Measurements from ENCODE around the gene ZBED4. TPM values are rescaled to one million over a fixed set of nuclear protein-coding genes. Genes with fewer than 3 reads are reported as not detected.

Gene ZBED4
- total RNA-seq, 2 donors from 2014 or later = 18.4 to 20.7 TPM

DNA sequence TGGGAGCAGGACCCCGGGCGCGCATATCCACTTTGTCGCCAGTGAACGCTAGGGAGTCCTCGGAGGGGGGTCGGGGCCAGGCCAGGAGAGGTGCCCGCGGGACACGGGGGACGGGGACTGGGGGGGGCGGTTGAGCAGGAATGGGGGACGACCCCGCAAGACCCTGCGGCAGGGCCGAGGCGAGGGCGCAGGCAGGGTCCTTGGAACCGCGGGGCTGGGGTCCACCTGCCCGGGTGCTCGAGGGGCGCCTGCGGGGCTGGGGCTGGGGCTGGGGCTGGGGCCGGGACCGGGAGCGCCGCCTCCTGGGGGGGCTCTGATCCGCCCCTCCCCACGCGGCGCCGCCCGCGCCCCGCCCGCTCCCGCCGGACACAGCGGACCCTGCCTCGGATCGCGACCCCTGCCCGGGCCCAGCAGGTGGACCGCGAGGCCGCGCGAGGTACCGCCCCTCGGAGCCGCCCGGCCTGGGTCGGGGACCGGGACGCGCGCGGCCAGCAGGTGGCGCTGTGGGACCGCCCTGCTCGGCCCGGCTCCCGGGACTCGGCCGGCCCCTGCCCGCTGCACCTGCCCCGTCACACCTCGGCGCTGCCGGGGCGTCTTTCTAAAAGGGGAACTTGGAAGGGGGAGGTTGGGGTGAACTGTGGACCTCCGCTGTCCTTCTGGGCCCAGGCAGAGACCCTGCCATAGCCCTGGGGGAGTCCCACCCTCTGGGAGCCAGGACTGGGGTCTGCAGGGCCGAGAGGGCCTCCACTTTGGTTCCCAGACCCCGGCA is 75.8 kb downstream of the ZBED4 start:
- peak; percentile 56 to 85 for ATAC-seq
- DNase-seq (ENCODE audit: low spot score in 2 of 2) = peak; percentile 83 to 95
- H3K9me3 Mint-ChIP-seq = no peaks in the 10 kb centered on the region
- H3K36me3 Mint-ChIP-seq = peaks cover 8 to 10% of the 10 kb centered on the region in 2 donors
- no peak overlapping the region for H3K27ac Mint-ChIP-seq

GRCh38 chr22:49929994-49930575 is 76.4 kb downstream of the ZBED4 start:
- H3K27ac Mint-ChIP-seq = peak overlapping the region in 1 of 2 donors; percentile 3
- ATAC-seq = no peak
- DNase-seq (ENCODE audit: low spot score in 2 of 2) = no peak
- no peaks in the 10 kb centered on the region for H3K9me3 Mint-ChIP-seq
- peaks cover 6 to 9% of the 10 kb centered on the region in 2 donors for H3K36me3 Mint-ChIP-seq

DNA sequence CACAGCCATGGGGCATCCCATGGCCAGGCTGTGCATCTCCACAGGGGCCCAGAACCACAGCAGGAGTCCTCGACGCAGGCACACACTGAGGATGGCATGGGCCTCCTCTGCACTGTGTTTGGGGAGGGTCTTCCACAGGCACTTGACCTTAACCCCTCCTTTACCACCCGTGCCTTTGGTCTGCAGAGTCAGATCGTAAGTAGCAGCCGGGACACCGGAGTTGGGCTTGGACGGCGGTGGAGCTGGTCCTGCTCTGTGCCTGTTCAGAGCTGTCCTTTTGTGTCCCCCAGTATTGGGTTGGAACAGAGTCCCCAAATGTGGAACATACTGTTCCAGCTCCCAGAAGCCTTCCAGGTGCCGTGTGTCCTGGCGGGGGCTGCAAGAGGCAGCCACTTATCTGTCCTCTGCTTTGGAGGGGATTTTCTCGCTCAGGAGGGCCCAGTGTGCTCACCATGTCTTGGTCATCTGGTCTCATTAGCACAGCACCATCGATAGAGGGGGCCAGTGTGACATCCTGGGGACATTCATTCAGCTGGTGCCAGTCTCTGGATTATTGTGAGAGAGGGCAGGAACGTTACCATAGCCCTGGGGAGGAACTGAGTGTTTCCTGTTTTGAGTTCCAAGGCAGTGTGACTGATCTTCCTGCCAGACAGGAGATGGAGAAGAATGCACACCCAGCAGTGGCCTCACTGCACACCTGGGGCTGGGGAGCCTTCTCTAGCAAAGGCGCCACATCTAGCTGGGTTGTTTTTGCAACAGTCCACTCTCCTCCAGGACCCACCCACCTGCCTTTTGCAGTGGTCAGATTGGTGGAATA is 77.2 kb downstream of the ZBED4 start:
- Mint-ChIP-seq H3K36me3 (peaks cover 0 to 5% of the 10 kb centered on the region in 2 donors), H3K27ac (peak overlapping the region in 1 of 2 donors; percentile 3), H3K9me3 (no peaks in the 10 kb centered on the region)
- peak; percentile 6 to 40 for ATAC-seq
- peak in 1 of 2 donors; percentile 71 for DNase-seq (ENCODE audit: low spot score in 2 of 2)

GRCh38 chr22:49933236-49934159 is 79.9 kb downstream of the ZBED4 start:
- Mint-ChIP-seq H3K36me3 (peaks cover 0 to 5% of the 10 kb centered on the region in 2 donors), H3K9me3 (no peaks in the 10 kb centered on the region), H3K27ac (peak overlapping the region; percentile 50 to 93)
- DNase-seq (ENCODE audit: low spot score in 2 of 2) = no peak
- no peak for ATAC-seq

DNA sequence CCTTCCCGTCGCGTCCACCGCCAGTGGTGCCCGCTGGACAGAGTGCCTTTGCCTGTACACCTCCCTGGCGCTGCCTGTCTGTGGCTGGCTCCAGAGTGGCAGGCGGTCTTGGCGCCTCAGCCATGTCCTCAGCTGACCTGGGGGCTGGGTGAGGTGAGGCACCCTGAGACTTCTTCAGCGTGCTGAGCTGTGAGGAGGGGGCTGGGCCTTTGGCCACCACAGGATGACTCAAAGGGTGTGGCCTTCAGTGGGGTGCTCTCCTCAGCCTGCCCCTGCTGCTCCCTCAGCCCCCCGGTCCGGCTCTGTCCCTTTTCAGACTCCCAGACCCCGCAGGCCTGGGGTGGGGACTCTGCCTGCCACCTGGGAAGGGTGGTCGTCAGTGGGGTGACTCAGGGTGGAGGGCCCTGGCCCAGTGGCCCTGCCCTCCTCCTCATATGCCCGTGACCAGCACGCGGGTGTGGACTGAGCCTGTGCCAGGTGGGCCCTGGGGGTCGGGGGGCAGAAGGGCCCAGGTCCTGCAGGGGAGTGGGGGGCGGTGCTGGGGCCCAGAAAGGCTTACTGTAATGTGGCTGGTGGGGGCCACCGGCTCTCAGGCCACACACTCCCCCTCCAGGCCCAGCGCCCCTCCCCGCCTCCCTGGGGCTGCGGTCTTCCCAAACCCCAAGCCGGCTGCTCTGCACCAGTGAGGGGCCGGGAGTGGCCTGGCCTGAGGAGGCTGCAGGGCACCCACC is 80.7 kb downstream of the ZBED4 start:
- Mint-ChIP-seq H3K9me3 (no peaks in the 10 kb centered on the region), H3K27ac (peak overlapping the region in 1 of 2 donors; percentile 93), H3K36me3 (peaks cover 0 to 5% of the 10 kb centered on the region in 2 donors)
- peak in 1 of 2 donors; percentile 57 for ATAC-seq
- peak in 1 of 2 donors; percentile 83 for DNase-seq (ENCODE audit: low spot score in 2 of 2)

DNA sequence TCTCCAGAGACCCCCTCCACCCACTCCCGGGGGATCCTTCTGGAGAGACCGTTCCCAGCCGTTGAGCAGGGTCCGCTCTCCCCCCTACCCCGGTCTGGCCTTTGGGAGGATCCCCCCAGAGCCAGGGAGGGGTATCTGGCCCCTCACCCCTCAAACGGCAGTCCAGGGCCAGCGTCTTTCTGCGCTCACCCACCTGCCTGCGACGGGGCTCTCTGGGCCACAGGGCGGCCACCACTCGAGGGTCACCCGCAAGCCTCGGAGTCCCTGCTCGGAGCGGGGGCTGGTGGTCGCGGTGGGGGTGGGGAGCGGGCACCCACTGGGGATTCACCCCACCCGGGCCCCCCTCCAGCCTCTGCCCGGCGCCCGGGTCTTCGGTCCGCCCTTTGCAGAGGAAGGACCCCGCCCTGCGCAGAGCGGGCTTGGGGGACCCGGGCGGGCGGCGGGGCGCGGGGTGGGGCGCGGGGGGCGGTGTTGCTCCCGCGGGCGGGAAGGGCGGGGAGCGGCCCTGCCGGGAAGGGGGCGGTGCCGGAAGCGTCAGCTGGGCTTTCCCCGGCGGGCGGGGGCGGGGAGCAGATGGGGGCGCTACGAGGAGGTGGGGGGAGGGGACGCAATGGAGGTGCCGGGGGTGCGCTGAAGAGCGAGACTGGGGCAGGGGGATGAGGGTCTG is 81.4 kb downstream of the ZBED4 start:
- DNase-seq (ENCODE audit: low spot score in 2 of 2) (peak; percentile 85 to 86), ATAC-seq (peak; percentile 1 to 29)
- H3K9me3 Mint-ChIP-seq = no peaks in the 10 kb centered on the region
- H3K36me3 Mint-ChIP-seq = peaks cover 0 to 5% of the 10 kb centered on the region in 2 donors
- peak overlapping the region in 1 of 2 donors; percentile 93 for H3K27ac Mint-ChIP-seq

DNA sequence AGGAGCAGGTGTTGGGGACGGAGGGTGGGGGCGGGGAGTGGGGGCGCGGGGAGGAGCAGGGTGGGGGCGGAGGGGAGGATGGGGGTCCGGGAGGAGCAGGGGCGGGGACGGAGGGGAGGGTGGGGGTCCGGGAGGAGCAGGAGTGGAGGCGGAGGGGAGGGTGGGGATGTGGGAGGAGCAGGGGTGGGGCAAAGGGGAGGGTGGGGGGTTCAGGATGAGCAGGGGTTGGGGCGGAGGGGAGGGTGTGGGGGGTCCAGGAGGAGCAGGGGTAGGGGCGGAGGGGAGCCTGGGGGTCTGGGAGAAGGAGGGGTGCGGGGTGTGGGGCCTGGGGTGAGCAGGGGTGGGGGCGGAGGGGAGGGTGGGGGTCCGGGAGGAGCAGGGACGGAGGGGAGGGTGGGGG is 81.9 kb downstream of the ZBED4 start:
- ATAC-seq = no peak
- H3K9me3 Mint-ChIP-seq = no peaks in the 10 kb centered on the region
- peaks cover under 1 to 5% of the 10 kb centered on the region in 2 donors for H3K36me3 Mint-ChIP-seq
- H3K27ac Mint-ChIP-seq = peak overlapping the region in 1 of 2 donors; percentile 89
- no peak for DNase-seq (ENCODE audit: low spot score in 2 of 2)

DNA sequence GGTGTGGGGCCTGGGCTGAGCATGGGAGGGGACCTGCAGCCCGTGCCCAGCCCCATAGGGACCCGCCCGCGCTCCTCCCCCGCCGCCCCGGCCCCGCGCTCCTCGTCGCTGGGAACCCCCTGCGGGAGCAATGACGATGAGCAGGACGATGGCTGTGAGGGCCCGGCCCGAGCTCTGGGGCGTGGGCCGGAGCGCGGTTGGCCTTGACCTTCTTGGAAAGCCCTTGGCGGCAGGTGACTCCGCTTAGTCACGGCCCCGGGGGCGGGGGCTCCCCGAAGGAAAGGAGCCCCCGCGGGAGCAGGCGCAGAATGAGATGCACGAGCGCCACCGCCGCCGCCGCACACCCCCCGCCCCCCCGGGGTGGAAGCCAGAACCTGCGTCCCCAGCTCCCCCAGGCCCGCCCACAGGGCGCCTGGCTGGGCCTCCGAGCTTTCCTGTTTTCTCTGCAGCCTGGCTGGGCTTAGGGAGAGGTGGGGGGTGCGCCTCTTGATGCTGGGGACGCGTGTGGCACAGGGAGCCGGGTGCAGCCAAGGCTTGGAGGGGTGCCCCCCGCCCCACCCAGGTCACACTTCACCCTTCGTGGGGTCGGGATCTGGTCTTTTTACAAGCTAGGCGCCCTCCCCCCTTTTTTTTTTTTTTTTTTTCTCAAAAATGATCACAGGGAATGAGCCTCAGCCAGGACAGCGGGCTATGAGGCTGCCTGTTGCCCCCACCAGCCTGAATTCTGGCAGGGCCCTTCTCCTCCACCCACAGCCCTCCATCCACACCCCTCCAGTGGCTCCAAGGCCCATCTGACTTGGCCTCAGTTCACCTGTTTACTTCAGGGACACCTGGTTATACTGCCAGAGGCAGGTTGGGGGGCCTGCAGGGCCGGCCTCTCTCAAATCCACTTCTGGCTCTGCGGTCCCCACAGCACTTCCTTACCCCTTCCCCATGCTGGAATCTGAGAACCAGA is 82.7 kb downstream of the ZBED4 start:
- peaks cover 5 to 7% of the 10 kb centered on the region in 2 donors for H3K36me3 Mint-ChIP-seq
- H3K9me3 Mint-ChIP-seq = no peaks in the 10 kb centered on the region

DNA sequence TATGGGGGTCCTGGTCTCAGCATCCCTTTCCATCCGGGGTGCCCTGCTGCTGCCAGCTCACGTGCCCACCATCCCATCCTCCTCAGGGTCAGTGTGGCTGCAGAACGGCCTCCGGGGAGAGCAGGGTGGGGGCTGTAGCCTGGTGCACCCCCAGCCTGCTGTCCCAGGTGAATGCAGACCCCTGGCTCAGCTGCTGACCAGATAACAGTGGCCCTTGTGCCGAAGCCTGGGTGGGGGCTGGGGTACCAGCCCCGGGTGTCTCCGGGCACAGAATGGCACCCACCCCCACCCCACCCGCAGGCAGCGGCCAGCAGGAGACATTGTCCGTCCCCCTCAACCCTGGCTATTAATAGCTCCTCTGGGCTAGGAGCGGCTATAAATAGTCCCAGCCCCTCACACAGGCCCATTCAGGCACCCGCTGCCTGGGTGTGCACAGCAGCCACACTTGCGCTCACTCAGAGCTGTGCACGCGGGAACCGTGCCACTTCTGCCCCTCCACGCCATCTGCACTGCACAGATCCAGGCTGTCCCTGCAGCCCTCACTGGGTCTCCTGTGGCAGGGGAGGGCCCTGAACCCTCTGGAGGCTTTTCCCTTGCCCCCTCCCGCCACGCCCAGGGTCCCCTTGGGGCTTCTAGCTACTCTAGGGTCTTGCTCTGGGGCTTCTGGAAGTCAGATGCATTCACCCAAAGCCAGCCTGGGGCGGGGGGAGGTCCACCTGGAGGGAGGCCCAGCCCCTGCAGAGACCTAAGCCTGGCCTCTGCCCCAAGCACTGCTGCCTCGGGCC is 83.5 kb downstream of the ZBED4 start:
- ATAC-seq = no peak
- no peak for DNase-seq (ENCODE audit: low spot score in 2 of 2)
- no peaks in the 10 kb centered on the region for H3K9me3 Mint-ChIP-seq
- peaks cover 5 to 7% of the 10 kb centered on the region in 2 donors for H3K36me3 Mint-ChIP-seq
- H3K27ac Mint-ChIP-seq = peak overlapping the region; percentile 89 to 91

More for the DNA sequence above, 82.7 kb downstream of the ZBED4 start:
- H3K27ac Mint-ChIP-seq = peak overlapping the region; percentile 89 to 91
- DNase-seq (ENCODE audit: low spot score in 2 of 2) (peak; percentile 93 to 99), ATAC-seq (peak; percentile 85 to 92)

- H3K27ac Mint-ChIP-seq = peak overlapping the region in 1 of 2 donors; percentile 37
- ATAC-seq = no peak
Measured at GRCh38 chr22:49937758-49938564, 84.3 kb downstream of the ZBED4 start.

DNA sequence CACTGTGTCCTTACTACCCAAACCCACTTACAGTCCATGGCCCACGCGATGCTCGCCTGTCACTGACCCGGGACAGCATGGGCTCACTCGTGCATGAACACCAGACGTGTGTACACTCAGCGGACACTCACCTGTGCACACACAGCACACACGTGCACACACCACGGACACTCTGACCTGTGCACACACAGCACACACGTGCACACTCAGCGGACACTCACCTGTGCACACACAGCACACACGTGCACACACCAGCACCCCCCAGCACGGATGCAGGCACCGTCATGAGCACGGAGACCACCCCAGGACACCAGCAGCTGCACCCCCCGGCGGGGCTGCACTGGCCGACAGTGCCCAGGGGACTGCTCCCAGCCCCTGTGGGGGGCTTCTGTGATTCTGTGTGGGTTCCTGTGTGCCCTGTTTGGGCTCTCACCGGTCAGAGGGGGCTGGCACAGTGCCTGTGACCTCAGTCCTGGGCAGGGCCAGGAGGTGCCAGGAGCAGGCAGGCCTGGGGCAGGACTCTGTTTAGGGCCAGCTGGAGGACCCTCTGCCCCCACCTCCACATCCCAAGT is 85.0 kb downstream of the ZBED4 start:
- H3K27ac Mint-ChIP-seq = peak overlapping the region in 1 of 2 donors; percentile 37
- H3K36me3 Mint-ChIP-seq = peaks cover 5 to 7% of the 10 kb centered on the region in 2 donors
- DNase-seq (ENCODE audit: low spot score in 2 of 2) (no peak), ATAC-seq (no peak)
- no peaks in the 10 kb centered on the region for H3K9me3 Mint-ChIP-seq

More at GRCh38 chr22:49937758-49938564, 84.3 kb downstream of the ZBED4 start:
- DNase-seq (ENCODE audit: low spot score in 2 of 2) = no peak
- Mint-ChIP-seq H3K9me3 (no peaks in the 10 kb centered on the region), H3K36me3 (peaks cover 5 to 7% of the 10 kb centered on the region in 2 donors)

Data from activated naive CD4-positive, alpha-beta T cell treated with anti-CD3 and anti-CD28 coated beads, Interleukin-2, amount 50 U/mL, for 72 hours (primary cell).